BLaER1 treated with 17β-estradiol and CSF1 and Interleukin-3, amounts not matched to agents 10 nM and 100 nM (cell line): Measurements from ENCODE around the gene RSKR.
A peak's percentile ranks its signal among the peaks of the same experiment; 100 is the strongest.
"Not testable (repeated sequence)": the region's sequence is repeated elsewhere in the genome, so short reads cannot be mapped to it uniquely, and the experiment has no call there.

ENCODE experiments used
- H3K27ac ChIP-seq, 11 experiments: shearing (Covaris generic); formaldehyde crosslinking; 2 replicates each; pipeline ENCODE4 v1.8.1; 2022
- H3K27me3 ChIP-seq, 11 experiments: shearing (Covaris generic); formaldehyde crosslinking; 2 replicates each; pipeline ENCODE4 v1.8.1; 2022
- H3K36me3 ChIP-seq, 11 experiments: shearing (Covaris generic); formaldehyde crosslinking; 2 replicates each; pipeline ENCODE4 v1.8.1; 2022
- H3K4me1 ChIP-seq, 10 experiments: shearing (Covaris generic); formaldehyde crosslinking; 2 replicates each; pipeline ENCODE4 v1.8.1; 2022
- H3K4me2 ChIP-seq, 11 experiments: shearing (Covaris generic); formaldehyde crosslinking; 2 replicates each; pipeline ENCODE4 v1.8.1; 2022
- H3K4me3 ChIP-seq, 10 experiments: shearing (Covaris generic); formaldehyde crosslinking; 2 replicates each; pipeline ENCODE4 v1.8.1; 2022
- H3K9ac ChIP-seq, 11 experiments: shearing (Covaris generic); formaldehyde crosslinking; 2 replicates each; pipeline ENCODE4 v1.8.1; 2022
- H3K9me3 ChIP-seq, 11 experiments: shearing (Covaris generic); formaldehyde crosslinking; replicated peaks in 1 of 11; 2 replicates each; pipeline ENCODE4 v1.8.1; 2022
- H4K20me1 ChIP-seq, 11 experiments: shearing (Covaris generic); formaldehyde crosslinking; 2 replicates each; pipeline ENCODE4 v1.8.1; 2022
- Cebpa-rat ChIP-seq, 11 experiments: shearing (Covaris generic); IDR thresholded peaks; 2 replicates each; pipeline ENCODE4 v1.8.1; 2022

The RSKR gene

DNA sequence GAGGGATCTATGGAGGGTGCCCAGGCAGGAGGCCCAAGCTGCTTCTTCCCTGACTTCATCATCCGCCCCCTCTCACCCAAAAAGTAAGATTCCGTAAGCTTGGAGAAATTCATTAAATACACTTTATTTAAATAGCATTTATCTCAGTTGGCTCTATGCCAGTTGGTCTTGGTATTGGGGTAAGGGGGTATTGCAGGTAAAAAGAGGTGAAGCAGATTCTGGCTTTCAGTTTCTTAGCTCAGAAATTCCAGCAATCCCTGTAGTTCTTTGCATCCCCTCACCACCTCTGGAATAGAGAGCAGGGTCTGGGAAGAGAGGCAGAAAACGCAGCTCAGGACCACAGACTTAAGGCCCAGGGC, 36.5 kb downstream of the RSKR start:
- Histone ChIP-seq H3K4me1 (peaks cover 18 to 37% (median 26%) of the 10 kb centered on the region in 10 experiments; a peak in 19 of 20 replicates), H3K36me3 (peaks cover 33 to 77% (median 63%) of the 10 kb centered on the region in 11 experiments), H3K9me3 (no peaks in the 10 kb centered on the region), H4K20me1 (peaks cover 0 to 20% (median 6%) of the 10 kb centered on the region in 11 experiments; a peak in 7 of 22 replicates), H3K27ac (peak overlapping the region in 7 of 11 experiments; percentile 13 to 57 (median 49); a peak in 10 of 22 replicates), H3K27me3 (no peaks in the 10 kb centered on the region), H3K4me2 (peak overlapping the region; percentile 36 to 85 (median 69); a peak in 20 of 22 replicates), H3K4me3 (no peak overlapping the region), H3K9ac (no peak overlapping the region; a peak in 1 of 22 replicates)
- no peak for TF ChIP-seq Cebpa-rat (IDR thresholded peaks at IDR 0.05)

DNA sequence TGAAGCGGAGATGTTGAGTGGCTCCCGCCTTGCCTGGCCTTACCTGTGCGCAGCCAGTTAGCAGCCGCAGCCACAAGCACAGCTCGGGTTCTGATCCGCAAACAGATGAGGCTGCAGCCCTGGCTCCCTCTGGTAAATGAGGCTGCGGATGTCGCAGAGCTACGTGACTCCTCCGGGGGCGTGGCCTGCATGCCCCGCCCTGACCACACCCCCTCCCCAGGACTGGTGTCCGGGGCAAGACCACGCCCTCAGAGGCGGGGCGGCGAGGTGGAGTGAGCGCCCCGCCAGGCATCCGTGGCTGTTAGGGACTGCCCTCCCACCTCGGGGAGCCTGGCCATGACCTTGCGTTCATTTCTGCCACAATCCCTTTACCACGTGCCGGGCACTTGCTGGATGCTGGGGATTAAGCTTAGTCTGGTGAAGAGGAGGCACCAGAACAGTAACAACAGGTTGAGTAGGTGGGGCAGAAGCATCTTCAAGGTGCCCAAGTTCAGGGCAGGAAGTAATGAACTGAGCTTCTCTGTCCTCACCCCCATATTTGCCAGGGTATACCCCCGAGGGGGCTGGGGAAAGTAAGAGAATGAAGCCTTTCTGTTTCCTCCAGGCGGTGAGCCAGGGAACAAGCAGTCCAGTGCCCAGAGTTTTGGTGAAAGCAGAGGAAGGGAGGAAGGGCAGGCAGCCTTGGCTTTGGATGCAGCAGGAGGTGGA, 37.1 kb downstream of the RSKR start, which contains the start of gene ALDOC:
Gene ALDOC (minus strand): TSS at position 138 of the 708 bp plus-strand sequence. CDS start 1,363 bp downstream, outside the sequence.
- peak within 1 kb of the TSS in 7 of 11 experiments; percentile 18 to 62 (median 48); a peak in 9 of 22 replicates for H3K9ac ChIP-seq
- no peaks in the 10 kb centered on the region for H3K27me3 ChIP-seq
- H3K36me3 ChIP-seq: peaks cover 27 to 72% (median 58%) of the 10 kb centered on the region in 11 experiments
- peak within 1 kb of the TSS; percentile 48 to 85 (median 78) for H3K4me2 ChIP-seq
- H3K9me3 ChIP-seq: no peaks in the 10 kb centered on the region
- no peak for TF ChIP-seq Cebpa-rat (IDR thresholded peaks at IDR 0.05)
- H3K27ac ChIP-seq: peak within 1 kb of the TSS in 7 of 11 experiments; percentile 13 to 57 (median 49); a peak in 11 of 22 replicates
- peak within 1 kb of the TSS; percentile 42 to 65 (median 48); a peak in 17 of 20 replicates for H3K4me3 ChIP-seq
- peaks cover 23 to 42% (median 32%) of the 10 kb centered on the region in 10 experiments for H3K4me1 ChIP-seq
- peaks cover 0 to 18% (median 6%) of the 10 kb centered on the region in 11 experiments; a peak in 7 of 22 replicates for H4K20me1 ChIP-seq

DNA sequence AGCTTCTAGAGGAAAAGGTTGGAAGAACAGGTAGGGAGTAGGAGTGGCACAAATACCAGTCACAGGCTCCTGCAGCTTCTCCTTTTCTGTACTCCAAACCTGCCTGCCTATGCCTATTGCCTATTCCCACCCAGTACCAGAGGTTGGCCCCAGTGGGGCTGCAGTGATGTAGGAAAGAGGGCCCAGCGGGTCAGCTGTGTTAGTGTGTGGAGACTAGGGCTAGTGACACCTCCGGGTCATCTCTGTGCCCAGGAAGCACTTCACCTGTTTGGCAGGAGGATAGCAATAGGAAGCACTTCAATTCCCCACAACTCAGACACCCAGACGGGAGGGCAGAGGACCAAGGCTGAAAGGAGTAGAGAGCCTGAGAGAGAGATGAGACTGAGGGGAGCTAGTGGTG, 38.0 kb downstream of the RSKR start:
- peak overlapping the region in 9 of 10 experiments; percentile 19 to 53 (median 35); a peak in 11 of 20 replicates for H3K4me3 ChIP-seq
- peak overlapping the region in 4 of 11 experiments; percentile 21 to 46 (median 40); a peak in 5 of 22 replicates for H3K9ac ChIP-seq
- peaks cover 0 to 16% (median 6%) of the 10 kb centered on the region in 11 experiments; a peak in 7 of 22 replicates for H4K20me1 ChIP-seq
- not testable (repeated sequence) for H3K27me3 ChIP-seq, H3K9me3 ChIP-seq, H3K27ac ChIP-seq
- peak overlapping the region; percentile 48 to 82 (median 77) for H3K4me2 ChIP-seq
- peaks cover 24 to 46% (median 34%) of the 10 kb centered on the region in 10 experiments for H3K4me1 ChIP-seq
- H3K36me3 ChIP-seq: peaks cover 24 to 66% (median 52%) of the 10 kb centered on the region in 11 experiments

DNA sequence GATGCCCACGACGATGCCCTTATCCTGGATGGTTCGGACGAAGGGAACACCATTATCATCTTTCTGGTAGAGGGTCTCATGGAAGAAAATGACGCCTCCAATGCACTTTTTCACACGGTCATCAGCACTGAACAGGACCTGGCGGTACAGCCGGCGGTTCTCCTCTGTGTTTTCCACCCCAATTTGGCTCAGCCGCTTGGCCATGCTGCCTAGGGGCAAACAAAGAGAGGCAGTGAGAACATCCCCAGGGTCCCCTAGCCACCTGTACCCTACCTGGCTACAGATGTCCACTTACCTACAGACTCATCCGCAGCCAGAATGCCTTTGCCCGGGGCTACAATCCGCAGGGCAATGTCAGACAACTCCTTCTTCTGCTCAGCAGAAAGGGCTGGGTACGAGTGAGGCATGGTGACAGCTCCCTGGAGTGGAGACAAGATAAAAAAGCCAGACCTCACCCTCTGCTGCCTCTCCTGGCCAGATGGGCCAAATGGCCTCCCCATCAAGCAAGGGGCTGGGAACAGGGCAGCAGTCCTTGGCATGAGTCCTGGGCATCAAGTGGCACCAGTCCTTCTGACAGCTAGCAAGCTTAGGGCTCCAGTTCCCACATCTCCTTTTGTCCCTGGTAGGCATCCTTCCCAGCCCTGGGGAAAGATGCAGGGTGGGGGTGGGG, 38.7 kb downstream of the RSKR start:
- peaks cover 24 to 58% (median 44%) of the 10 kb centered on the region in 11 experiments for H3K36me3 ChIP-seq
- H3K9me3 ChIP-seq: no peaks in the 10 kb centered on the region
- TF ChIP-seq Cebpa-rat (IDR thresholded peaks at IDR 0.05): no peak
- H3K9ac ChIP-seq: peak overlapping the region in 1 of 11 experiments; percentile 38; a peak in 2 of 22 replicates
- peaks cover 0 to 18% (median 6%) of the 10 kb centered on the region in 11 experiments; a peak in 10 of 22 replicates for H4K20me1 ChIP-seq
- H3K4me2 ChIP-seq: peak overlapping the region; percentile 48 to 82 (median 77); a peak in 21 of 22 replicates
- peaks cover 28 to 50% (median 39%) of the 10 kb centered on the region in 10 experiments for H3K4me1 ChIP-seq
- H3K27me3 ChIP-seq: no peaks in the 10 kb centered on the region
- H3K4me3 ChIP-seq: peak overlapping the region in 2 of 10 experiments; percentile 32 to 36; a peak in 3 of 20 replicates
- no peak overlapping the region for H3K27ac ChIP-seq

DNA sequence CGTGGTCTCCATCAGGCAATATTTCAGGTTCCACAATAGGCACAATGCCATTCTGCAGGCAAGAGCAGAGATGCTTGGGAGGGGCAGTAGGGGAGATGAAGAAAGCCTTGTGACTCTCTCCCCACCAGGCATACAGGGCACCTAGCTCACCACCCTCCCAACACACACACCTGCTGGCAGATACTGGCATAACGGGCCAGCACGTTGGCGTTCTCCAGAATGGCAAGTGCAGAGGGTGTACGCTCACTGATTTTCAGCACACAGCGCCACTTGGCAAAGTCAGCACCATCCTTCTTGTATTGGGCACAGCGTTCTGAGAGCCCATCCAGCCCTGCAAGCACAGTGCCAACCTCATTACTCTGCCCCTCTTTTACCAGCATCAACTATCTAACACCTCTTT, 39.5 kb downstream of the RSKR start:
- peaks cover 0 to 25% (median 11%) of the 10 kb centered on the region in 11 experiments; a peak in 10 of 22 replicates for H4K20me1 ChIP-seq
- H3K27me3 ChIP-seq: no peaks in the 10 kb centered on the region
- no peak for TF ChIP-seq Cebpa-rat (IDR thresholded peaks at IDR 0.05)
- H3K9me3 ChIP-seq: no peaks in the 10 kb centered on the region
- H3K4me3 ChIP-seq: no peak overlapping the region
- H3K36me3 ChIP-seq: peaks cover 19 to 53% (median 37%) of the 10 kb centered on the region in 11 experiments
- no peak overlapping the region for H3K27ac ChIP-seq
- H3K9ac ChIP-seq: 0 out of 22 replicates have a peak overlapping the region, but pooled peaks of 1 of the 11 experiments have one; percentile 13
- peaks cover 35 to 58% (median 47%) of the 10 kb centered on the region in 10 experiments for H3K4me1 ChIP-seq
- H3K4me2 ChIP-seq: peak overlapping the region in 1 of 11 experiments; percentile 81; a peak in 3 of 22 replicates

DNA sequence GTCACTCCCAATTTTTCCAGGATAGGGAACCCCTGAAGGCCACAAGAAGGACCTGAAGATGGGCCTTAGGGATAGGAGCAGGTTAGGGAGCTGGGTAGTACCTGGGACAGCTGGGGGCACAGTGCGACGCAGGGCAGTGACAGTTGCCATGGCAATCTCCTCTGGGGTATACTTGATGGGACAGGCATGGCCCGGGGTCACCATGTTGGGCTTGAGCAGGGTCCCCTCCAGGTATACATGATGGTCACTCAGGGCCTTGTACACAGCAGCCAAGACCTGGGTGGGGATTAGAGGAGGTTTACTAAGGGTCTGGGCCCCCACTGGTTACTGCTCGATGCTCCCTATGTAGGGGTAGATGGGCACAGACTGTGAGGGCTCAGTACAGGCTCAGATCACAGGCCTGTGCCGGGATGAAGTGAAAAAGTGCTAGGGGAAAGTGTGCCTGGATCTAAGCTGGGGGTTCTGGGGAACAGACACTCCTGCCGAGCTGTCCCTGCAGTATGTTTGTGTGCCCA, 40.0 kb downstream of the RSKR start:
- Histone ChIP-seq H3K4me3 (no peak overlapping the region), H3K4me1 (peaks cover 40 to 62% (median 52%) of the 10 kb centered on the region in 10 experiments)

DNA sequence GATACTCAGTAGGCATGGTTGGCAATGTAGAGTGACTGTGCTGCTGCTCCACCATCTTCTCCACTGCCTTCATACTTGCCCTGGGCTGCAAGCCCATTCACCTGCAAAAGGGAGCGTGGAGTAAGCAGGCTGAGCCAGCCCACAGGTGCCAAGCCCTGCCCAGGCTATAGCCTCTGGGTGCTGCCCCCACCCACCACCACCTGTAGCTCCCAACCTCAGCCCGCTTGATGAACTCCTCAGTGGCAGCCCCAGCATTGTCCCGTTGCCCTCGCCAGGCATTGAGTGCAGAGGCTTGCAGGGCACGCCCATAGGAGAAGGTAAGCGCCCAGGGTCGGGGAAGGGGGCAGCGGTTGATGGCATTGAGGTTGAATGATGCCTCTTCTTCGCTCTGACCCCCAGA, 40.5 kb downstream of the RSKR start:
- no peak overlapping the region for H3K9ac ChIP-seq
- no peak overlapping the region for H3K27ac ChIP-seq
- H3K27me3 ChIP-seq: no peaks in the 10 kb centered on the region
- peaks cover 9 to 49% (median 32%) of the 10 kb centered on the region in 11 experiments for H3K36me3 ChIP-seq
- H3K9me3 ChIP-seq: no peaks in the 10 kb centered on the region
- H3K4me1 ChIP-seq: peaks cover 45 to 62% (median 56%) of the 10 kb centered on the region in 10 experiments
- H3K4me2 ChIP-seq: peak overlapping the region in 1 of 11 experiments; percentile 85; a peak in 2 of 22 replicates
- no peak for TF ChIP-seq Cebpa-rat (IDR thresholded peaks at IDR 0.05)
- H3K4me3 ChIP-seq: no peak overlapping the region
- H4K20me1 ChIP-seq: peaks cover 2 to 31% (median 13%) of the 10 kb centered on the region in 11 experiments; a peak in 11 of 22 replicates

More for the DNA sequence above, 40.0 kb downstream of the RSKR start:
- H3K27ac ChIP-seq: no peak overlapping the region
- peaks cover 14 to 53% (median 34%) of the 10 kb centered on the region in 11 experiments for H3K36me3 ChIP-seq
- no peak overlapping the region for H3K4me2 ChIP-seq
- no peaks in the 10 kb centered on the region for H3K9me3 ChIP-seq
- peaks cover 0 to 30% (median 13%) of the 10 kb centered on the region in 11 experiments; a peak in 10 of 22 replicates for H4K20me1 ChIP-seq
- no peak for TF ChIP-seq Cebpa-rat (IDR thresholded peaks at IDR 0.05)
- no peaks in the 10 kb centered on the region for H3K27me3 ChIP-seq
- no peak overlapping the region for H3K9ac ChIP-seq

DNA sequence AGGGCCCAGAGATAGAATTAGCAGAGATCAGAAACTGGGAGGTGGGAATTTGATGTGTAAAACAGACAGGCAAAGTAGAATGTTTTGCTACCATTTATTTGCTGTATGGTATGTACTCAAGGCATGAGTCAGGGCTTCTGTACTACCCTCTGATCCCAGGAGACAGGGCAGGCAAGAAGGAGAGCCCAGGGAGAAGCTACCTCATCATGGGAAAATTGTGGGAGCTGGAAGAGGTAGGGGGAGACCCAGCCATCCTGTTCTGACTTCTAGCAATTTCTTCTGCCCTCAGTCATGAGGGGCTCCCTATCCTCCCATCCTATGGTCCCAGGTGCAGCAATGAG, 41.0 kb downstream of the RSKR start:
- Histone ChIP-seq H3K9ac (no peak overlapping the region), H3K4me1 (peaks cover 50 to 65% (median 60%) of the 10 kb centered on the region in 10 experiments)

More for the DNA sequence above, 41.0 kb downstream of the RSKR start:
- no peaks in the 10 kb centered on the region for H3K9me3 ChIP-seq
- peak overlapping the region in 8 of 11 experiments; percentile 84 to 95 (median 88); a peak in 9 of 22 replicates for H3K4me2 ChIP-seq
- peaks cover 4 to 44% (median 27%) of the 10 kb centered on the region in 11 experiments; a peak in 21 of 22 replicates for H3K36me3 ChIP-seq
- no peaks in the 10 kb centered on the region for H3K27me3 ChIP-seq
- no peak for TF ChIP-seq Cebpa-rat (IDR thresholded peaks at IDR 0.05)
- H4K20me1 ChIP-seq: peaks cover 4 to 31% (median 17%) of the 10 kb centered on the region in 11 experiments; a peak in 11 of 22 replicates
- no peak overlapping the region for H3K27ac ChIP-seq
- H3K4me3 ChIP-seq: no peak overlapping the region
